Activated naive CD4-positive, alpha-beta T cell treated with anti-CD3 and anti-CD28 coated beads, Interleukin-2, amount 10 ng/mL, durations not matched to agents 7 days and 5 days (primary cell): ENCODE data around the gene NOX5.

ENCODE experiments used
- CTCF ChIA-PET: fragments of 350-600 bp; sonication (Branson Sonifier 250); formaldehyde crosslinking; loops from one replicate; lab custom pipeline; 2021; ENCODE audit warnings: antibody characterized with exemption; lab: Charles Lee
- DNase-seq: peaks from one replicate; pipeline ENCODE4 v3.0.0-alpha.2; 2020
- H3K27ac Mint-ChIP-seq: one replicate; pipeline ENCODE4 v1.8.0; 2021; ENCODE audit warnings: mild to moderate bottlenecking, moderate library complexity, mixed read lengths
- H3K27me3 Mint-ChIP-seq: one replicate; pipeline ENCODE4 v1.8.0; 2021; ENCODE audit warnings: mild to moderate bottlenecking, mixed read lengths
- H3K36me3 Mint-ChIP-seq: one replicate; pipeline ENCODE4 v1.8.0; 2021; ENCODE audit warnings: mixed read lengths
- H3K4me1 Mint-ChIP-seq: one replicate; pipeline ENCODE4 v1.8.0; 2021; ENCODE audit warnings: mixed read lengths
- H3K4me3 Mint-ChIP-seq: one replicate; pipeline ENCODE4 v1.8.0; 2021; ENCODE audit warnings: mild to moderate bottlenecking, moderate library complexity, mixed read lengths
- H3K9me3 Mint-ChIP-seq: one replicate; pipeline ENCODE4 v1.8.0; 2021; ENCODE audit warnings: mixed read lengths

Gene NOX5

DNA sequence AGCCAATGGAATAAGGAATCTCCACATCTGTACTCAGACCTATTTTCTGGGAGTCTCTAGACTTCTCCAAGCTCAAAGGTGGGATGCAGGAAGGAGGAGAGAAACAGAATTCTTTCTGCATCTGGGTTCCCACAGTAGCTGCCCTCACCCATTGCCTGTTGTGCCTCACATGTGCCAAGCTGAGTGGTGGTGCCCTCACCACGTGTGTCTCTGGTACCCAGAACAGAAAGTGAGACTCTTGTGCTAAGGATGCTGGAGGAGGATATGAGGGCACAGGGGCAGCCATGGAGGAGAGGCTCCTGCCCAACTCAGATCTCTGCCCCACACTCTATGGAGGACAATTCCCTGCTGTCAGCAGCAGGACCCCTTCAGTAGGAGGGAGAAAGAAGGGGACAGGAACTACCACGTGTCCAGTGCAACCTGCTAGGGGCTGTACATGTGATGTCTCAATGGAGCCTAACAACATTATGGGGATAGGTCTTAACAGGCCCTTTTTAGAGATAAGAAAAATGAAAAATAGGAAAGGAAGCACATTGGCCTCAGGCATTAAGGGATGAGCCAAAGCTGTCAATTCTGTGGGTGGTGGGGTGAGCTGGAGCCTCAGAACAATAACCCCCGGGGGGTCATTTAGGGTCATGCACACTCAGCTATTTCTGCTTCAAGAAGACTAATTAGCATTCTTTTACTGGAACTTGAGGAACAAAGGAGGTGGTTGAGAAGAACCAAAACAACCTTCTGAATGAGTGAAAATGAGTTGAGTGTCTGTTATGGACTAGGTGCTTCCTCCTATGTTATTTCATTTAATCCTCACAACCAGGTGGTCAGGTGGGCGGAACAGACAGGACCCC is 16.3 kb upstream of the NOX5 start:
- Mint-ChIP-seq H3K27me3 (peaks cover 6% of the 10 kb centered on the region), H3K36me3 (no peaks in the 10 kb centered on the region), H3K4me3 (no peak overlapping the region), H3K4me1 (no peaks in the 10 kb centered on the region), H3K27ac (no peak overlapping the region), H3K9me3 (no peaks in the 10 kb centered on the region)
- CTCF ChIA-PET, result interaction anchor here (1.0 kb wide), 1 partner anchor 10 kb away, joined by 3 read pairs; no protein-coding TSS in a partner anchor
- DNase-seq, result no peak

DNA sequence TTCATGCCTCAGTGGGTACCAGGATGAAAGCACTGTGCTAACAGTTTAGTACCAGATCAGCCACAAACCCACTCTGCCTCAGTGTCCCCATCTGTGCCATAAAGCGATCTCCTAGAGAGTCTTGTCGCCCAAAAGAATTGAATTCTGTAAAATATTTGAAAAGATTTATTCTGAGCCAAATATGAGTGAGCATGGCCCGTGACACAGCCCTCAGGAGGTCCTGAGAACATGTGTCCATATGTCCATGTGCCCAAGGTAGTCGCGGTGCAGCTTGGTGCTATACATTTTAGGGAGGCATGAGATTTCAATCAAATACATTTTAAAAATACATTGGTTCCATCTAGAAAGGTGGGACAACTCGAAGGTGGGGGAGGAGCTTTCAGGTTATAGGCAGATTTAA is 15.4 kb upstream of the NOX5 start:
- H3K27me3 Mint-ChIP-seq, result peaks cover 6% of the 10 kb centered on the region
- CTCF ChIA-PET, result no interaction called here
- H3K27ac Mint-ChIP-seq, result no peak overlapping the region
- H3K9me3 Mint-ChIP-seq, result no peaks in the 10 kb centered on the region
- no peak for DNase-seq
- no peak overlapping the region for H3K4me3 Mint-ChIP-seq
- no peaks in the 10 kb centered on the region for H3K36me3 Mint-ChIP-seq
- H3K4me1 Mint-ChIP-seq, result no peaks in the 10 kb centered on the region

- no peaks in the 10 kb centered on the region for H3K4me1 Mint-ChIP-seq
- CTCF ChIA-PET, result no interaction called here
- H3K27ac Mint-ChIP-seq, result no peak overlapping the region
- H3K4me3 Mint-ChIP-seq, result no peak overlapping the region
- no peaks in the 10 kb centered on the region for H3K36me3 Mint-ChIP-seq
- no peak for DNase-seq
- H3K9me3 Mint-ChIP-seq, result no peaks in the 10 kb centered on the region
- H3K27me3 Mint-ChIP-seq, result peaks cover 6% of the 10 kb centered on the region
Measured at GRCh38 chr15:69000091-69000490, 14.4 kb upstream of the NOX5 start.

- peaks cover 6% of the 10 kb centered on the region for H3K27me3 Mint-ChIP-seq
- CTCF ChIA-PET, result no interaction called here
- no peaks in the 10 kb centered on the region for H3K36me3 Mint-ChIP-seq
- no peak overlapping the region for H3K27ac Mint-ChIP-seq
- no peak overlapping the region for H3K4me3 Mint-ChIP-seq
- no peaks in the 10 kb centered on the region for H3K9me3 Mint-ChIP-seq
- no peak for DNase-seq
- no peaks in the 10 kb centered on the region for H3K4me1 Mint-ChIP-seq
Measured at GRCh38 chr15:69000725-69001503, 13.6 kb upstream of the NOX5 start.

GRCh38 chr15:69002783-69003182 is 11.7 kb upstream of the NOX5 start:
- no peaks in the 10 kb centered on the region for H3K36me3 Mint-ChIP-seq
- H3K27me3 Mint-ChIP-seq, result peaks cover 8% of the 10 kb centered on the region
- peaks cover 5% of the 10 kb centered on the region for H3K9me3 Mint-ChIP-seq
- no peak overlapping the region for H3K4me3 Mint-ChIP-seq
- no peak overlapping the region for H3K27ac Mint-ChIP-seq
- DNase-seq, result no peak
- CTCF ChIA-PET, result no interaction called here
- H3K4me1 Mint-ChIP-seq, result no peaks in the 10 kb centered on the region

- no peak for DNase-seq
- no peak overlapping the region for H3K4me3 Mint-ChIP-seq
- CTCF ChIA-PET, result no interaction called here
- peaks cover 10% of the 10 kb centered on the region for H3K27me3 Mint-ChIP-seq
- no peaks in the 10 kb centered on the region for H3K36me3 Mint-ChIP-seq
- no peak overlapping the region for H3K27ac Mint-ChIP-seq
- no peaks in the 10 kb centered on the region for H3K4me1 Mint-ChIP-seq
- peaks cover 8% of the 10 kb centered on the region for H3K9me3 Mint-ChIP-seq
Measured at GRCh38 chr15:69004011-69004410, 10.5 kb upstream of the NOX5 start.

- Mint-ChIP-seq H3K9me3 (peaks cover 20% of the 10 kb centered on the region), H3K4me3 (no peak overlapping the region), H3K27ac (no peak overlapping the region), H3K36me3 (no peaks in the 10 kb centered on the region), H3K27me3 (peaks cover 4% of the 10 kb centered on the region), H3K4me1 (no peaks in the 10 kb centered on the region)
- CTCF ChIA-PET, result interaction anchor here (1.1 to 1.9 kb wide), 2 partner anchors 11 to 23 kb away, joined by 3 to 6 read pairs; no protein-coding TSS in a partner anchor
- no peak for DNase-seq
Measured at GRCh38 chr15:69008056-69008455, 6.4 kb upstream of the NOX5 start.

- DNase-seq, result no peak
Measured at GRCh38 chr15:69009341-69009740, 5.2 kb upstream of the NOX5 start.

GRCh38 chr15:69011641-69012040 is 2.9 kb upstream of the NOX5 start:
- no peaks in the 10 kb centered on the region for H3K36me3 Mint-ChIP-seq
- H3K4me3 Mint-ChIP-seq, result no peak overlapping the region
- no peak overlapping the region for H3K27ac Mint-ChIP-seq
- H3K9me3 Mint-ChIP-seq, result peaks cover 20% of the 10 kb centered on the region
- H3K4me1 Mint-ChIP-seq, result no peaks in the 10 kb centered on the region
- H3K27me3 Mint-ChIP-seq, result peaks cover 12% of the 10 kb centered on the region
- CTCF ChIA-PET, result no interaction called here
- DNase-seq, result no peak

More at GRCh38 chr15:69009341-69009740, 5.2 kb upstream of the NOX5 start:
- Mint-ChIP-seq H3K36me3 (no peaks in the 10 kb centered on the region), H3K27ac (no peak overlapping the region), H3K27me3 (peaks cover 4% of the 10 kb centered on the region), H3K4me1 (no peaks in the 10 kb centered on the region), H3K4me3 (no peak overlapping the region), H3K9me3 (peaks cover 20% of the 10 kb centered on the region)
- CTCF ChIA-PET, result interaction anchor here (1.1 to 1.9 kb wide), 2 partner anchors 12 to 22 kb away, joined by 3 to 6 read pairs; no protein-coding TSS in a partner anchor

- Mint-ChIP-seq H3K4me3 (no peak overlapping the region), H3K9me3 (peaks cover 14% of the 10 kb centered on the region), H3K4me1 (no peaks in the 10 kb centered on the region), H3K36me3 (no peaks in the 10 kb centered on the region), H3K27ac (no peak overlapping the region), H3K27me3 (peaks cover 10% of the 10 kb centered on the region)
- CTCF ChIA-PET, result no interaction called here
- no peak for DNase-seq
Measured at GRCh38 chr15:69012761-69013364, 1.6 kb upstream of the NOX5 start.

DNA sequence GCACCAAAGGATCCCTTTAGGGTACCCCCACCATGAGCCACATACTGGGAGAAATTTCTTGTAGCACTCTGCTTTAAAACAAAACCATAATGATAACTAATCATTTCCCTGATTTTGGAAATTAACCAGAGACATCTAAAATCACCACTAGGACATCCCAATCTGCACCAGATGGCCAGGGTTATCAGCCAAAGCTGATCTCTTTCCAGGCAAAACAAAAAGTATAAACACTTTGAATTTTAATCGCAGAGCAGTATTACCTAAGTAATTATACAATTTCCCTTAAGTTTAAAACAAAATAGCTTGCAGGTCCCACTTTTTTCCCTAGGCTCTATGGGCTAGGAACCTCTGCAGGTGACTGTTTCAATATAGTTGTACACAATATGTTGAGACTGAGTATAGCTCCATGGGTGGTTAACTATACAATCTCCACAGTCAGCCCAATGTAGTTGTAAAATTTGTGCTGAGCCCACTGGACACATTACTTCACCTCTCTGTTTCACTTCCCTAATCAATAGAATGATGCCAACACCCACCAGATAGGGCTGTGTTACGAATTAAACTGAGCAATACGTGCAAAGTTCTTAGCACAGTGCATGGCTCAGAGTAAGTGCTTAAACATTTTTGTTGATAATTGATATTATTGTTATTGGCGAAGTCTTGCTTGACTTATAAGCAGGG is 629 bp upstream of the NOX5 start:
- no peak overlapping the region for H3K4me3 Mint-ChIP-seq
- no peaks in the 10 kb centered on the region for H3K36me3 Mint-ChIP-seq
- no peak overlapping the region for H3K27ac Mint-ChIP-seq
- peaks cover 13% of the 10 kb centered on the region for H3K9me3 Mint-ChIP-seq
- CTCF ChIA-PET, result no interaction called here
- DNase-seq, result no peak
- H3K4me1 Mint-ChIP-seq, result no peaks in the 10 kb centered on the region
- H3K27me3 Mint-ChIP-seq, result peaks cover 13% of the 10 kb centered on the region

DNA sequence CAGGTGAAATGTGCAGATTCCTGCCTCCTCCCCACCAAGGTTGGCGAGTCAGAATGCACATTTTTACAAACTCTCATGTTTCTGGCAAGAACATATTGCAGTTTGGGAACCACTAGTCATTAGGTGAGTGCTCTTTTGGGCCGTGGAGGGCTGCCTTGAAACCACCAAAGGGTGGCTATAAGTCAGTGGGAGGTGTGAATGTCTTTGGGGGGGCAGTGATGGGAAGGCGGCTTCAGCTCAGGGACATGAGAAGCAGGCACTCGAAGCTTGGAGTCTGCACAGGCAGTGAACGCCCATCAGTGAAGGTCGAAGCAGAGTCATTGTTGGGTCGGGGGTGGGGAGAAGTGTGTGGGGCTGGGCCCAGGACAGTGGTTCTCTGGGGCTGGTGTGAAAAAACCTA is 1.1 kb downstream of the NOX5 start:
- Mint-ChIP-seq H3K27ac (no peak overlapping the region), H3K9me3 (no peaks in the 10 kb centered on the region), H3K4me1 (no peaks in the 10 kb centered on the region), H3K36me3 (no peaks in the 10 kb centered on the region), H3K4me3 (no peak overlapping the region), H3K27me3 (peaks cover 16% of the 10 kb centered on the region)
- CTCF ChIA-PET, result no interaction called here
- no peak for DNase-seq

- no peak overlapping the region for H3K4me3 Mint-ChIP-seq
Measured at GRCh38 chr15:69016021-69016595, 1.6 kb downstream of the NOX5 start.

DNA sequence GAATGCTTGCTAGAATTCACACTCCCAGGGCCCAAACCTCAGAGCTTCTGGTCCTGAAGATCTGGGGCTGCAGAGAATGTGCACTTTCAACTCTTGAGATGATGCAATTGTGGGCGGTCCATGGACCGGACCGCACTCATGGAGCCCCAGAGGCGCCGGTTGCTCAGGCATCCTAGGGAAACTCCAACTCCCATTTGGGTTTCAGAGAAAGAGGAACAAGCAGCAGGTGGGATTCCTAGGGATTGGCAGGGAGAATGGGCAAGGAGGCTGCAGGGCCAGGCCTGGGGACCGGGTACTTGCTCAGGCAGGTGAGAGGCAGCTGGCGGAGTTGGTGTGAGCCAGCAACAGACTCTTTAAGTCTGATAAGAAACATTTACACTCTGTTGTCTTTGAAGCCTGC is 3.5 kb downstream of the NOX5 start:
- H3K4me1 Mint-ChIP-seq, result no peaks in the 10 kb centered on the region
- H3K4me3 Mint-ChIP-seq, result no peak overlapping the region
- H3K9me3 Mint-ChIP-seq, result no peaks in the 10 kb centered on the region
- no peak for DNase-seq
- H3K27me3 Mint-ChIP-seq, result peaks cover 16% of the 10 kb centered on the region
- no peaks in the 10 kb centered on the region for H3K36me3 Mint-ChIP-seq
- CTCF ChIA-PET, result no interaction called here
- no peak overlapping the region for H3K27ac Mint-ChIP-seq

More at GRCh38 chr15:69016021-69016595, 1.6 kb downstream of the NOX5 start:
- Mint-ChIP-seq H3K4me1 (no peaks in the 10 kb centered on the region), H3K36me3 (no peaks in the 10 kb centered on the region), H3K27me3 (peaks cover 16% of the 10 kb centered on the region), H3K27ac (no peak overlapping the region), H3K9me3 (no peaks in the 10 kb centered on the region)
- CTCF ChIA-PET, result no interaction called here
- no peak for DNase-seq
